T-helper 1 cell (primary cell): ENCODE data around the gene IRF5.
"Not testable (repeated sequence)": the region's sequence is repeated elsewhere in the genome, so short reads cannot be mapped to it uniquely, and the experiment has no call there.

Experiments
- DNase-seq, 5 donors: peaks; one replicate each; pipeline ENCODE4 v3.0.0-alpha.2; 2012 to 2020

The IRF5 gene

GRCh38 chr7:128906766-128907559, 30.8 kb upstream of the IRF5 start:
- DNase-seq = no peak

- no peak for DNase-seq
These were observed 28.7 kb upstream of the IRF5 start for GRCh38 chr7:128908750-128909624.

- no peak for DNase-seq
These were observed 27.8 kb upstream of the IRF5 start for GRCh38 chr7:128909625-128910568.

GRCh38 chr7:128910569-128910945, 27.2 kb upstream of the IRF5 start, which contains the start of gene KCP:
KCP (minus strand) TSS chr7:128910709; CDS start chr7:128910676, 33 bp downstream.
- DNase-seq = no peak

GRCh38 chr7:128911423-128912031, 26.2 kb upstream of the IRF5 start:
- DNase-seq = no peak

- no peak for DNase-seq
These were observed 25.4 kb upstream of the IRF5 start for GRCh38 chr7:128912281-128912680.

- DNase-seq = not testable (repeated sequence)
These were observed 24.8 kb upstream of the IRF5 start for GRCh38 chr7:128912709-128913495.

GRCh38 chr7:128913870-128914565, 23.7 kb upstream of the IRF5 start:
- DNase-seq = no peak

GRCh38 chr7:128914566-128915151, 23.1 kb upstream of the IRF5 start:
- DNase-seq = no peak

- DNase-seq = peak in 1 of 5 donors; percentile 12
These were observed 22.4 kb upstream of the IRF5 start for GRCh38 chr7:128915271-128915819.

- DNase-seq = no peak
These were observed 21.7 kb upstream of the IRF5 start for GRCh38 chr7:128915841-128916642.

- DNase-seq = no peak
These were observed 21.1 kb upstream of the IRF5 start for GRCh38 chr7:128916643-128916915.

GRCh38 chr7:128917122-128917521, 20.6 kb upstream of the IRF5 start:
- DNase-seq = no peak

GRCh38 chr7:128918016-128918665, 19.6 kb upstream of the IRF5 start:
- DNase-seq = no peak

GRCh38 chr7:128919241-128919640, 18.5 kb upstream of the IRF5 start:
- DNase-seq = no peak

- no peak for DNase-seq
These were observed 17.6 kb upstream of the IRF5 start for GRCh38 chr7:128919881-128920799.

- no peak for DNase-seq
These were observed 16.7 kb upstream of the IRF5 start for GRCh38 chr7:128920913-128921582.
